Osteoblast (primary cell): ENCODE results near the gene PDIA3. TPM values are rescaled to one million over a fixed set of nuclear protein-coding genes. Genes with fewer than 3 reads are reported as not detected.

Source experiments
- DNase-seq: peaks from one replicate; pipeline ENCODE4 v3.0.0; 2011; ENCODE audit warnings: low spot score, mixed read lengths; ENCODE audit not compliant: insufficient read length; ENCODE audit errors: missing footprints
- H2AFZ ChIP-seq: 2 replicates; pipeline ENCODE4 v1.6.0; 2011; ENCODE audit warnings: mild to moderate bottlenecking, low read length
- H3K27ac ChIP-seq: 2 replicates; pipeline ENCODE4 v1.5.1; 2011; ENCODE audit warnings: mild to moderate bottlenecking, low read depth, low read length, moderate library complexity
- H3K27me3 ChIP-seq: 2 replicates; pipeline ENCODE4 v1.6.0; 2012; ENCODE audit warnings: mild to moderate bottlenecking, control low read depth, inconsistent platforms, low read length, moderate library complexity; ENCODE audit not compliant: insufficient read depth
- H3K36me3 ChIP-seq: 2 replicates; pipeline ENCODE4 v1.5.1; 2011; ENCODE audit warnings: mild to moderate bottlenecking, low read length, control low read depth, moderate library complexity; ENCODE audit not compliant: insufficient read depth
- H3K4me1 ChIP-seq: 2 replicates; pipeline ENCODE4 v1.5.1; 2011; ENCODE audit warnings: mild to moderate bottlenecking, low read length, control low read depth, moderate library complexity; ENCODE audit not compliant: insufficient read depth
- H3K4me2 ChIP-seq: 2 replicates; pipeline ENCODE4 v1.6.0; 2011; ENCODE audit warnings: mild to moderate bottlenecking, low read length; ENCODE audit not compliant: insufficient read depth
- H3K4me3 ChIP-seq: fragments of 200-600 bp; sonication (generic); 3 replicates; pipeline ENCODE4 v1.5.1; 2012; ENCODE audit warnings: mild to moderate bottlenecking, low read length, inconsistent platforms; ENCODE audit not compliant: insufficient read depth
- H3K79me2 ChIP-seq: 2 replicates; pipeline ENCODE4 v1.6.0; 2012; ENCODE audit warnings: mild to moderate bottlenecking, low read length, control low read depth, inconsistent platforms; ENCODE audit not compliant: insufficient read depth
- H3K9me3 ChIP-seq: 2 replicates; pipeline ENCODE4 v1.5.1; 2011; ENCODE audit warnings: low read depth, low read length, control low read depth
- H4K20me1 ChIP-seq: 2 replicates; pipeline ENCODE4 v1.6.0; 2012; ENCODE audit warnings: mild to moderate bottlenecking, low read length, control low read depth; ENCODE audit not compliant: insufficient read depth
- CTCF ChIP-seq: IDR thresholded peaks from 2 replicates; pipeline ENCODE4 v1.5.1; 2011; ENCODE audit warnings: mild to moderate bottlenecking, low read depth, low read length, moderate library complexity; ENCODE audit errors: extremely low read depth
- small RNA-seq: library from RNA; depleted of rRNA; stranded (forward); fragments of <200 nt; gene quantifications from one replicate; pipeline ENCODE3, GENCODE V24; 2012
- total RNA-seq: library from RNA; depleted of rRNA; stranded (reverse); fragments of >200 nt; gene quantifications from 2 replicates; pipeline ENCODE4 v1.2.3, GENCODE V29; 2012

PDIA3 gene
- total RNA-seq, 1 donor: 160 TPM

GRCh38 chr15:43821505-43821904, 75.3 kb downstream of the PDIA3 start:
- Histone ChIP-seq H3K27ac (no peak overlapping the region), H3K4me3 (no peak overlapping the region)
- no peak for DNase-seq

More at GRCh38 chr15:43821505-43821904, 75.3 kb downstream of the PDIA3 start:
- Histone ChIP-seq H3K4me2 (no peak overlapping the region), H2AFZ (no peak overlapping the region), H3K79me2 (peaks cover 74% of the 10 kb centered on the region), H4K20me1 (peaks cover 7% of the 10 kb centered on the region), H3K9me3 (no peaks in the 10 kb centered on the region), H3K36me3 (peaks cover 12% of the 10 kb centered on the region), H3K4me1 (peaks cover 13% of the 10 kb centered on the region), H3K27me3 (no peaks in the 10 kb centered on the region)
- no peak for TF ChIP-seq CTCF

Small RNA genes lying within 50 kb of the gene (small RNA-seq; reads per million reads assigned to genes)
- gene MIR1282 (not detected), gene RNU6-353P (not detected), gene RNU6-354P (not detected)

Other genes with a start within 250 kb of the PDIA3 start
- gene MAP1A, start 228.8 kb upstream of the PDIA3 start, total RNA-seq: 117 and 121 TPM in 2 replicates
- 20.3 and 45.1 TPM in 2 replicates for gene PPIP5K1, start 156.2 kb upstream of the PDIA3 start, total RNA-seq
- not detected in 2 replicates for gene CKMT1B, start 152.4 kb upstream of the PDIA3 start, total RNA-seq
- under 0.01 TPM in 2 replicates for gene STRC, start 127.6 kb upstream of the PDIA3 start, total RNA-seq
- gene CATSPER2, start 97.6 kb upstream of the PDIA3 start, total RNA-seq: 1.1 and 3.8 TPM in 2 replicates
- not detected in 2 replicates for gene CKMT1A, start 52.6 kb upstream of the PDIA3 start, total RNA-seq
- 1.2 and 3.6 TPM in 2 replicates for gene ELL3, start 30.5 kb downstream of the PDIA3 start, total RNA-seq
- 432 and 461 TPM in 2 replicates for gene SERF2, start 45.9 kb downstream of the PDIA3 start, total RNA-seq
- not detected in 2 replicates for gene SERINC4, start 53.8 kb downstream of the PDIA3 start, total RNA-seq
- gene HYPK, start 54.2 kb downstream of the PDIA3 start, total RNA-seq: 5.4 and 6.5 TPM in 2 replicates
- 14.7 and 16.6 TPM in 2 replicates for gene MFAP1, start 78.3 kb downstream of the PDIA3 start, total RNA-seq
- 6.5 and 7.6 TPM in 2 replicates for gene WDR76, start 80.6 kb downstream of the PDIA3 start, total RNA-seq